Smooth muscle cell (in vitro differentiated cells): ENCODE results near the gene MRPS6. TPM values are rescaled to one million over a fixed set of nuclear protein-coding genes. Genes with fewer than 3 reads are reported as not detected.

ENCODE experiments used
- DNase-seq: peaks from one replicate; lab custom pipeline; 2025; ENCODE audit not compliant: unreplicated experiment; lab: John Stamatoyannopoulos, UW
- H2AFZ ChIP-seq: fragments of 200-600 bp; sonication (generic); 2 replicates; pipeline ENCODE4 v1.6.0; 2016; ENCODE audit warnings: antibody characterized with exemption, low read depth, mild to moderate bottlenecking
- H3F3A ChIP-seq: fragments of 200-600 bp; sonication (generic); 2 replicates; pipeline ENCODE4 v1.6.0; 2017; ENCODE audit warnings: antibody characterized with exemption, low read depth
- H3K27ac ChIP-seq: fragments of 200-600 bp; sonication (generic); 2 replicates; pipeline ENCODE4 v1.5.1; 2016; ENCODE audit warnings: low read depth, mild to moderate bottlenecking
- H3K27me3 ChIP-seq: fragments of 200-600 bp; sonication (generic); 2 replicates; pipeline ENCODE4 v1.6.1; 2016; ENCODE audit warnings: low read depth, mild to moderate bottlenecking
- H3K36me3 ChIP-seq: fragments of 200-600 bp; sonication (generic); 2 replicates; pipeline ENCODE4 v1.5.1; 2016; ENCODE audit warnings: low read depth
- H3K4me1 ChIP-seq: fragments of 200-600 bp; sonication (generic); 2 replicates; pipeline ENCODE4 v1.5.1; 2016; ENCODE audit warnings: low read depth
- H3K4me2 ChIP-seq: fragments of 200-600 bp; sonication (generic); 2 replicates; pipeline ENCODE4 v1.6.0; 2016; ENCODE audit warnings: mild to moderate bottlenecking
- H3K4me3 ChIP-seq: fragments of 200-600 bp; sonication (generic); 2 replicates; pipeline ENCODE4 v1.5.1; 2016; ENCODE audit warnings: mild to moderate bottlenecking
- H3K79me2 ChIP-seq: fragments of 200-600 bp; sonication (generic); 2 replicates; pipeline ENCODE4 v1.6.0; 2016; ENCODE audit warnings: low read depth, mild to moderate bottlenecking
- H3K9ac ChIP-seq: fragments of 200-600 bp; sonication (generic); 2 replicates; pipeline ENCODE4 v1.6.0; 2016; ENCODE audit warnings: low read depth
- H3K9me3 ChIP-seq: fragments of 200-600 bp; sonication (generic); replicated peaks from 2 replicates; pipeline ENCODE4 v1.5.1; 2016; ENCODE audit warnings: low read depth
- H4K20me1 ChIP-seq: fragments of 200-600 bp; sonication (generic); 2 replicates; pipeline ENCODE4 v1.6.0; 2016; ENCODE audit warnings: low read depth
- WGBS: methylation state at CpG from one replicate; pipeline ENCODE4 v1.1.7; 2016; ENCODE audit warnings: low lambda C conversion rate; 5-methylcytosine and 5-hydroxymethylcytosine counted together
- polyA plus RNA-seq: library from polyadenylated mRNA; unstranded; fragments of >200 nt; fragmentation: Nextera tagmentation; extraction: Ambion mirVana; gene quantifications from 2 replicates; pipeline ENCODE4 v1.2.1, GENCODE V29; 2016
- total RNA-seq: library from RNA; depleted of rRNA; stranded (reverse); fragments of >200 nt; gene quantifications from 2 replicates; pipeline ENCODE4 v1.2.3, GENCODE V29; 2014
- TF ChIP-seq, protein P1 (sequence below): fragments of 200-600 bp; sonication (generic); IDR thresholded peaks from 2 replicates; pipeline ENCODE4 v1.5.1; 2017; ENCODE audit warnings: borderline replicate concordance, mild to moderate bottlenecking, antibody characterized with exemption; ENCODE audit not compliant: insufficient read depth, poor library complexity, severe bottlenecking

The MRPS6 gene
- total and polyA plus RNA-seq, 2 experiments from 2014 or later = 47.8 to 152 TPM

DNA sequence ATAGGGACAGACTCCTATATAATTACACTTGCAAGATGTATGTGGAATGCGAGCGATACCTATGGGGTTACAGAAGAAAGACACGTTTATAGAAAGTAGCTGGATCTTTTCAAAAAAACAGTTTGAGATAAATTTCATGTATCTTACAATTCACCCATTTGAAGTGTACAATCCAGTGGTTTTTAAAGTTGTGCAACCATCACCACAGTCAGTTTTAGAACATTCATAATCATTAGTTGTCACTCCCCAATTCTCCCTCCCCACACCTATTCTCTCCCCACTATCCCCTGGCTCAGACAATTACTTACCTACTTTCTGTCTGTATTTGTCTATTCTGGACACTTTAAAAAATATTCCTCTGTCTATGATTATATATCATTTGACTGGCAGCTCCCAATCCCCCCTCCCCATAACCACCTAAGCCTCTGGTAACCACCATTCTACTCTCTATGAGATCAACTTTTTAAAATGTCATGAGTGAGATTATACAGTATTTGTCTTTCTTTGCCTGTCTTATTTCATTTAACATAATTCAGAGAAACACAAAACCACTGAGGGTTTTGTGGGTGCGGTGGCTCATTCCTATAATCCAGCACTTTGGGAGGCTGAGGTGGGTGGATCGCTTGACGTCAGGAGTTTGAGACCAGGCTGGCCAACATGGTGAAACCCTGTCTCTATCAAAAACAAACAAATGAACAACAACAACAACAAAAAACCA lies 39.1 kb downstream of the MRPS6 start:
- Histone ChIP-seq H3K9me3 (no peaks in the 10 kb centered on the region), H2AFZ (no peak overlapping the region), H3K4me1 (peaks cover 18% of the 10 kb centered on the region), H3K79me2 (peaks cover 33% of the 10 kb centered on the region), H3K36me3 (no peaks in the 10 kb centered on the region), H3K27me3 (no peaks in the 10 kb centered on the region), H3K4me3 (no peak overlapping the region), H3K9ac (no peak overlapping the region), H3F3A (no peaks in the 10 kb centered on the region), H4K20me1 (peaks cover 100% of the 10 kb centered on the region), H3K4me2 (peak overlapping the region; percentile 28), H3K27ac (no peak overlapping the region)
- TF ChIP-seq, protein P1, sequence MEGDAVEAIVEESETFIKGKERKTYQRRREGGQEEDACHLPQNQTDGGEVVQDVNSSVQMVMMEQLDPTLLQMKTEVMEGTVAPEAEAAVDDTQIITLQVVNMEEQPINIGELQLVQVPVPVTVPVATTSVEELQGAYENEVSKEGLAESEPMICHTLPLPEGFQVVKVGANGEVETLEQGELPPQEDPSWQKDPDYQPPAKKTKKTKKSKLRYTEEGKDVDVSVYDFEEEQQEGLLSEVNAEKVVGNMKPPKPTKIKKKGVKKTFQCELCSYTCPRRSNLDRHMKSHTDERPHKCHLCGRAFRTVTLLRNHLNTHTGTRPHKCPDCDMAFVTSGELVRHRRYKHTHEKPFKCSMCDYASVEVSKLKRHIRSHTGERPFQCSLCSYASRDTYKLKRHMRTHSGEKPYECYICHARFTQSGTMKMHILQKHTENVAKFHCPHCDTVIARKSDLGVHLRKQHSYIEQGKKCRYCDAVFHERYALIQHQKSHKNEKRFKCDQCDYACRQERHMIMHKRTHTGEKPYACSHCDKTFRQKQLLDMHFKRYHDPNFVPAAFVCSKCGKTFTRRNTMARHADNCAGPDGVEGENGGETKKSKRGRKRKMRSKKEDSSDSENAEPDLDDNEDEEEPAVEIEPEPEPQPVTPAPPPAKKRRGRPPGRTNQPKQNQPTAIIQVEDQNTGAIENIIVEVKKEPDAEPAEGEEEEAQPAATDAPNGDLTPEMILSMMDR = no peak
- 60% methylated on average over 6 of the region's 6 CpGs for WGBS
- DNase-seq = no peak

DNA sequence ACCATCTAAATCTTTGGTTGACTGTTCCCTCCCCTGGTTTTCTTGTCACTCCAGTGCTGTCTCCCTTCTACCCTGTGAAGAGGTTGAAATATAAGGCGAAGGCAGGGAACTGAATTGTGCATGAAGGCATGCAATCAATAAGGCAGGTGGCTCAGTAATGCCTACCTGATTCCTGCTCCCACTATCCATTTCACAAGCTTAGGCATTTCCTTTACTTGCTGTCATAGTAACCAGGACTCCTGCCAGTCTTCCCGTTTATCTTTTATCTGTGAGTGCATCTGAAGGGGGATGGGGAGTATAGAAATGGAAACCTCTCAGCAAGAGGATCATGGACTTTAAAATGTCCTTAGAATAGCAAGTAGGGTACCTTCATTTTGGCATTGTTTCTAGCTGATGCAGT lies 40.5 kb downstream of the MRPS6 start:
- peaks cover 100% of the 10 kb centered on the region for H4K20me1 ChIP-seq
- no peak overlapping the region for H3K4me2 ChIP-seq
- no peak overlapping the region for H2AFZ ChIP-seq
- H3K9ac ChIP-seq = no peak overlapping the region
- H3K27me3 ChIP-seq = no peaks in the 10 kb centered on the region
- no peak for DNase-seq
- H3K36me3 ChIP-seq = no peaks in the 10 kb centered on the region
- H3K27ac ChIP-seq = no peak overlapping the region
- H3K9me3 ChIP-seq = no peaks in the 10 kb centered on the region
- H3K79me2 ChIP-seq = peaks cover 28% of the 10 kb centered on the region
- WGBS = 47% methylated on average over 2 of the region's 2 CpGs
- TF ChIP-seq, protein P1 = no peak
- peaks cover 13% of the 10 kb centered on the region for H3K4me1 ChIP-seq
- no peak overlapping the region for H3K4me3 ChIP-seq
- H3F3A ChIP-seq = no peaks in the 10 kb centered on the region

DNA sequence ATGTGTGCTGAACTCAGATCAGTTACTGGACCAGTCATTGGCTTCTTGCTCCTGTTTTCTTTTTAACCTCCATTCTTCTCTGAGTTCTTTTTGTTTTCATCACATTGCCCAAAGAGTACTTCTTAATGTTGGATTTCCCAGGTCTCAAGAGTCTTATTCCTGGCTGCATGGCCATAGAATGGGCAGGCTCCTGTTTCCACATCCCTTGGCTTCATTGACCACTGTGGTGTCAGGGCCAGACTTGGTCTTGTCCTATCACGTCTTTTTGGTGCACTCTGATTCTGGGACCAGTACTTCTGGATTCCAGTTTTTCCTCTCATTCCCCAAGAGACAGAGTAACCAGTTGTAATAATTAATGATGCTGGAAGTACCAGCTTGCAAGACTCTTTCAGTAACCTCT lies 41.8 kb downstream of the MRPS6 start:
- TF ChIP-seq, protein P1 = no peak
- WGBS = 93% methylated on average over 1 of the region's 1 CpG

DNA sequence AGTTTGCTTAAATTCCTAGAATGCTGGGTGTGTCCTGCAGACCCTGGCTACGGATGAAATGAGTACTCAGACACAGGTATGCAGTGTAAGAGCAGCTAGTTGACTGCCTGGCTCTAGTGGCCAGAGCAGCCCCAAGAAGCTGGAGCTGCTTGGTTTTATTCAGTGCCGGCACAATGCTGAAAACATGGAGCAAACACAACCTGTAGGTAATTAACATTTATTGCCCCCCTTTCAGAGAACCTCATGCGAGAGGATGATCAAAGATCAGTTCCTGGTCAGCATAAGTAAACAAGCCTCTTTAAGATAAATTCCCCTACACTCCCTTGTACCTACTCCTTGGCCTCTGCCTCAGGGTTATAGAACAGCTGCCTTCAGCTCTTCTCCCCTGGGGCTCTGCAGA lies 43.2 kb downstream of the MRPS6 start:
- no peak overlapping the region for H3K4me2 ChIP-seq

More for the DNA sequence above, 41.8 kb downstream of the MRPS6 start:
- H3K36me3 ChIP-seq = no peaks in the 10 kb centered on the region
- H3K79me2 ChIP-seq = peaks cover 22% of the 10 kb centered on the region
- no peaks in the 10 kb centered on the region for H3F3A ChIP-seq
- DNase-seq = no peak
- H3K4me1 ChIP-seq = peaks cover 9% of the 10 kb centered on the region
- no peaks in the 10 kb centered on the region for H3K27me3 ChIP-seq
- H3K4me3 ChIP-seq = no peak overlapping the region
- H3K27ac ChIP-seq = no peak overlapping the region
- H3K9me3 ChIP-seq = no peaks in the 10 kb centered on the region
- no peak overlapping the region for H3K9ac ChIP-seq
- H4K20me1 ChIP-seq = peaks cover 100% of the 10 kb centered on the region
- H2AFZ ChIP-seq = no peak overlapping the region
- no peak overlapping the region for H3K4me2 ChIP-seq

More for the DNA sequence above, 43.2 kb downstream of the MRPS6 start:
- Histone ChIP-seq H3K27ac (no peak overlapping the region), H3K27me3 (no peaks in the 10 kb centered on the region), H4K20me1 (peaks cover 98% of the 10 kb centered on the region), H3K36me3 (no peaks in the 10 kb centered on the region), H3K9me3 (no peaks in the 10 kb centered on the region), H2AFZ (no peak overlapping the region), H3K4me1 (peaks cover 9% of the 10 kb centered on the region), H3K79me2 (peaks cover 35% of the 10 kb centered on the region), H3F3A (no peaks in the 10 kb centered on the region), H3K9ac (no peak overlapping the region), H3K4me3 (no peak overlapping the region)
- TF ChIP-seq, protein P1 = no peak
- 89% methylated on average over 3 of the region's 3 CpGs for WGBS
- DNase-seq = no peak
